Measurements from ENCODE around the gene GALC.

GRCh38 chr14:88003425-88003824 is 10.4 kb upstream of the GALC start:
- TF ChIP-seq CTCF (conservative IDR thresholded peaks at IDR 0.05; ENCODE audit: low read length) (no peak), EZH2phosphoT487 (IDR thresholded peaks at IDR 0.05; ENCODE audit: borderline replicate concordance) (no peak)
